Lower lobe of right lung (tissue), 2 donors: ENCODE measurements around the gene TBC1D14. TPM values are rescaled to one million over a fixed set of nuclear protein-coding genes. Genes with fewer than 3 reads are reported as not detected.

ENCODE experiments used
- ATAC-seq, 2 donors: fragments of 200-7000 bp; cut with Tn5 transposase; one replicate each; pipeline ENCODE4 v1.9.1; 2020 to 2022; ENCODE audit warnings: mild to moderate bottlenecking in 2 of 2, moderate library complexity in 2 of 2
- DNase-seq: peaks from one replicate; pipeline ENCODE4 v3.0.0-alpha.2; 2020
- H3K27ac ChIP-seq: fragments of 200-600 bp; one replicate; pipeline ENCODE4 v1.8.0; 2022
- H3K27me3 ChIP-seq: fragments of 200-600 bp; one replicate; pipeline ENCODE4 v1.8.0; 2022; ENCODE audit warnings: low read depth
- H3K36me3 ChIP-seq: fragments of 200-600 bp; one replicate; pipeline ENCODE4 v1.8.0; 2022; ENCODE audit warnings: mild to moderate bottlenecking
- H3K4me1 ChIP-seq: fragments of 200-600 bp; one replicate; pipeline ENCODE4 v1.8.0; 2022
- H3K4me3 ChIP-seq: fragments of 200-600 bp; one replicate; pipeline ENCODE4 v1.8.0; 2022; ENCODE audit warnings: mild to moderate bottlenecking
- H3K9me3 ChIP-seq: fragments of 200-600 bp; one replicate; pipeline ENCODE4 v1.8.0; 2022
- intact Hi-C: fragments of 100-400 bp; cut with DNase I; formaldehyde crosslinking; loops from one replicate; pipeline ENCODE4 v1.11.0; 2022
- total RNA-seq: library from RNA; stranded (reverse); fragmentation: NEBNext Ultra II Directional; extraction: Animal tissue kit (Norgen Biotek cat#: 25700); gene quantifications from one replicate; pipeline ENCODE4 v1.2.1, GENCODE V29; 2021
- TF ChIP-seq, protein P1 (sequence below): fragments of 200-600 bp; IDR thresholded peaks from one replicate; pipeline ENCODE4 v1.8.0; 2022; ENCODE audit warnings: antibody characterized with exemption, mild to moderate bottlenecking
- donor health status: DM: no; HTN: yes; CAD: no; lungs with severe emphysema.

TBC1D14 gene
- total RNA-seq, 1 donor from 2014 or later: 60.7 TPM

GRCh38 chr4:6943885-6944225 is 34.2 kb downstream of the TBC1D14 start:
- intact Hi-C loops: no loop called here
- Histone ChIP-seq H3K27ac (no peak overlapping the region), H3K36me3 (no peaks in the 10 kb centered on the region), H3K4me3 (no peak overlapping the region), H3K27me3 (no peaks in the 10 kb centered on the region), H3K9me3 (no peaks in the 10 kb centered on the region), H3K4me1 (peaks cover 49% of the 10 kb centered on the region)
- TF ChIP-seq, protein P1, sequence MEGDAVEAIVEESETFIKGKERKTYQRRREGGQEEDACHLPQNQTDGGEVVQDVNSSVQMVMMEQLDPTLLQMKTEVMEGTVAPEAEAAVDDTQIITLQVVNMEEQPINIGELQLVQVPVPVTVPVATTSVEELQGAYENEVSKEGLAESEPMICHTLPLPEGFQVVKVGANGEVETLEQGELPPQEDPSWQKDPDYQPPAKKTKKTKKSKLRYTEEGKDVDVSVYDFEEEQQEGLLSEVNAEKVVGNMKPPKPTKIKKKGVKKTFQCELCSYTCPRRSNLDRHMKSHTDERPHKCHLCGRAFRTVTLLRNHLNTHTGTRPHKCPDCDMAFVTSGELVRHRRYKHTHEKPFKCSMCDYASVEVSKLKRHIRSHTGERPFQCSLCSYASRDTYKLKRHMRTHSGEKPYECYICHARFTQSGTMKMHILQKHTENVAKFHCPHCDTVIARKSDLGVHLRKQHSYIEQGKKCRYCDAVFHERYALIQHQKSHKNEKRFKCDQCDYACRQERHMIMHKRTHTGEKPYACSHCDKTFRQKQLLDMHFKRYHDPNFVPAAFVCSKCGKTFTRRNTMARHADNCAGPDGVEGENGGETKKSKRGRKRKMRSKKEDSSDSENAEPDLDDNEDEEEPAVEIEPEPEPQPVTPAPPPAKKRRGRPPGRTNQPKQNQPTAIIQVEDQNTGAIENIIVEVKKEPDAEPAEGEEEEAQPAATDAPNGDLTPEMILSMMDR: no peak
- DNase-seq (no peak), ATAC-seq (no peak)

DNA sequence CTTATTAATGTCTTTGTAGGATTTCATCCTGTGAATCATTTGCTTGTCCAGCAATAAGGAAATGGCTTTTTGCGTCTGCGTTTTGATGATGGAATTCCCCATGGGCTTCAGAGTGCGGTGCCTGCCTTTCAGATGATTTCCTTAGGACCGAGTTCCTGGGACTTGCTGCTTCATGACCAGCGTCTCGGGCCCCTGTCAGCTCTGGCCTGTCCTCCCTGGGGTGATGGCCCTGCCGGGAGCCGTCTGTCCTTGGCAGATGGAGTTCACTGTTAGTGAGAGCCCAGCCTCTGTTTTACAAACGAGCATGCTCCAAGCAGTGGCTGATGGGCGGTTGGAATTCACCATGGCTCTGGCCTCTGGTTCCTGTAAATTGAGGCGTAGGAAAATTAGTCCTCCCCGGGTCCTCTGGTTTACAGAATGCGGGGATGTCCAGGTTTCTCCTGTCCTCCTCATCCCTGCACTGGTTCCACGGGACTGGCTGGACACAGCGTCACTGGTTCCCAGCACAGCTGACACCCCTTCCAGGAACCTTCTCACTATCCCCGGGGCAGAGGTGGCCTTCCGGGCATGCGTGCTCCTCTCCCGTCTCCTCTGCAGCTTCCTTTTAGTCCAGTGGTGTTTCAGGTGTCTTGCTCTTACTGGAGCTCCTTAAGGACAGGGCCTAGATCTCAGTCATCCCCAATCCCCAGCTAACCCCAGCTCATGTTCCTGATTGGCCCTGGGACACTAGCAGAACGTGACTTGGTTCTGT is 34.9 kb downstream of the TBC1D14 start:
- Histone ChIP-seq H3K36me3 (no peaks in the 10 kb centered on the region), H3K4me3 (no peak overlapping the region), H3K27me3 (no peaks in the 10 kb centered on the region), H3K27ac (no peak overlapping the region), H3K4me1 (peaks cover 43% of the 10 kb centered on the region), H3K9me3 (no peaks in the 10 kb centered on the region)
- no peak for ATAC-seq
- TF ChIP-seq, protein P1: no peak
- no peak for DNase-seq
- intact Hi-C loops: no loop called here

DNA sequence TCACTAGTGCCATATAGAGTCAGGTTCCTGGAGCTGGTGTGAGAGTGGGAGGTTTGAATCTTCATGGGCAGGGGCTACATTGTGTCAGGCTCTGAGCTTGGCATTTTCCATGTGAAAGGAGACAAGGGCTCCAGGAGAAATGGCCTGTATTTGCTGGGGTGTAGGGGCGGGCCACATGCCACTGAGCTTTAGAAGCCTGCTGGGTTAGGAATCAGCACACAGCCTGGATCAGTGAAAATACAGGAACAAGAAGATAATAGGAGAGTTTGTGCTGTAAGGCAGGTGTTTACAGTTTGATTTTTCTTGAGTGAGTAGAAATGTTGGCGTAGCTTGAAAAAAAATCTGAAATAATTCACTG is 35.4 kb downstream of the TBC1D14 start:
- TF ChIP-seq, protein P1: no peak
- peaks cover 37% of the 10 kb centered on the region for H3K4me1 ChIP-seq
- H3K27me3 ChIP-seq: no peaks in the 10 kb centered on the region
- H3K4me3 ChIP-seq: no peak overlapping the region
- DNase-seq: no peak
- ATAC-seq: no peak
- H3K27ac ChIP-seq: no peak overlapping the region
- H3K9me3 ChIP-seq: no peaks in the 10 kb centered on the region
- no peaks in the 10 kb centered on the region for H3K36me3 ChIP-seq
- intact Hi-C loops: no loop called here

DNA sequence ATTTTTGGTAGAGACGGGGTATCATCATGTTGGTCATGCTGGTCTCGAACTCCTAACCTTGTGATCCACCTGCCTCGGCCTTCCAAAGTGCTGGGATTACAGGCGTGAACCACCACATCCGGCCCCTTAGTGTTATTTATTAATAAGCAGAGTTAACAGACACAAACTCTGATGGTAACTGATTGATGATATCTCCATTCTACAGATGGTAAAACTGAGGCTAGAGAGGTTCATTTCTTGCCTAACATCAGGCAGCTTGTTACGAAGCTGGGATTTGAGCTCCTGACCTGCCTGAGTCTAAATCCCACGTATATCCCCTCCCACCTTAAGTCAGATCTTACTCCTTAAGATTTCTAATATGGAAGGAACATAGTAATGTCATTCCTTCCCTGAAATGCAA is 36.9 kb downstream of the TBC1D14 start:
- H3K36me3 ChIP-seq: no peaks in the 10 kb centered on the region
- H3K4me3 ChIP-seq: no peak overlapping the region
- DNase-seq: no peak
- H3K27me3 ChIP-seq: no peaks in the 10 kb centered on the region
- TF ChIP-seq, protein P1: no peak
- no peak overlapping the region for H3K27ac ChIP-seq
- no peaks in the 10 kb centered on the region for H3K9me3 ChIP-seq
- intact Hi-C loops: no loop called here
- ATAC-seq: no peak
- peaks cover 24% of the 10 kb centered on the region for H3K4me1 ChIP-seq

DNA sequence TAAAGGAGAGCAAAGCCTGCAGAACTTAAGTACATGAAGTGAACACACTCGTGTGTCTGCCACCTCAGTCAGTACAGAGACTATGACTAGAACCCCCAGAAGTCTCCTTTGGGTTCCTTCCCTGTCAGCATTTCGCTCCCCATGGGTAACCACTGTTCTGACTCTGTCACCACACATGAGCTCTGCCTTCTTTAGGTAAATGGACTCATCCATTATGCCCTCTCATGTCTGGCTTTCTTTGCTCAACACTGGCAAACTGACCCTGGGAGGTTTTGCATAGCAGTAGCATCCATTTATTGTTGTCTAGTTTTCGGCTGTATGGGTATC is 38.5 kb downstream of the TBC1D14 start:
- H3K27me3 ChIP-seq: no peaks in the 10 kb centered on the region
- intact Hi-C loops: no loop called here
- TF ChIP-seq, protein P1: no peak
- H3K4me3 ChIP-seq: no peak overlapping the region
- DNase-seq (no peak), ATAC-seq (no peak)
- no peaks in the 10 kb centered on the region for H3K36me3 ChIP-seq
- no peaks in the 10 kb centered on the region for H3K9me3 ChIP-seq
- no peak overlapping the region for H3K27ac ChIP-seq
- H3K4me1 ChIP-seq: peaks cover 8% of the 10 kb centered on the region
